Mesodermal cell (in vitro differentiated cells): Measurements from ENCODE around the gene PDE6B.

ENCODE experiments used
- H3K27ac ChIP-seq: 2 replicates; pipeline ENCODE4 v1.7.0; 2013; ENCODE audit warnings: mild to moderate bottlenecking, low read depth, low read length, moderate library complexity; ENCODE audit not compliant: severe bottlenecking
- H3K36me3 ChIP-seq: 2 replicates; pipeline ENCODE4 v1.7.1; 2013; ENCODE audit warnings: mild to moderate bottlenecking, low read length, moderate library complexity; ENCODE audit not compliant: control insufficient read depth, insufficient read depth
- H3K4me1 ChIP-seq: one replicate; pipeline ENCODE4 v1.7.1; 2013; ENCODE audit warnings: mild to moderate bottlenecking, low read length; ENCODE audit not compliant: insufficient read depth, control insufficient read depth, poor library complexity, severe bottlenecking
- H3K4me3 ChIP-seq: 2 replicates; pipeline ENCODE4 v1.7.0; 2013; ENCODE audit warnings: low read length, control low read depth, mild to moderate bottlenecking; ENCODE audit not compliant: insufficient read depth, poor library complexity, severe bottlenecking; ENCODE audit errors: extremely low read depth
- H3K9me3 ChIP-seq: 2 replicates; pipeline ENCODE4 v1.7.1; 2013; ENCODE audit warnings: mild to moderate bottlenecking, low read length, moderate library complexity; ENCODE audit not compliant: control insufficient read depth
- WGBS, 2 experiments: methylation state at CpG; one replicate each; pipeline ENCODE4 v1.1.5; 2013; ENCODE audit warnings: missing lambda C conversion rate in 2 of 2; ENCODE audit not compliant: insufficient coverage in 2 of 2; 5-methylcytosine and 5-hydroxymethylcytosine counted together

The PDE6B gene

GRCh38 chr4:714087-714486 is 88.7 kb downstream of the PDE6B start:
- Histone ChIP-seq H3K36me3 (peaks cover 60% of the 10 kb centered on the region), H3K4me3 (no peak overlapping the region), H3K27ac (no peak overlapping the region), H3K4me1 (no peaks in the 10 kb centered on the region), H3K9me3 (no peaks in the 10 kb centered on the region)
- 93 to 96% methylated on average over 18 of the region's 18 CpGs for WGBS, 2 experiments

GRCh38 chr4:717601-718320 is 92.4 kb downstream of the PDE6B start:
- no peaks in the 10 kb centered on the region for H3K4me1 ChIP-seq
- peaks cover 52% of the 10 kb centered on the region for H3K36me3 ChIP-seq
- 91 to 96% methylated on average over 27 to 28 of the region's 34 CpGs for WGBS, 2 experiments
- H3K9me3 ChIP-seq = no peaks in the 10 kb centered on the region
- no peak overlapping the region for H3K4me3 ChIP-seq
- H3K27ac ChIP-seq = no peak overlapping the region

GRCh38 chr4:718460-718859 is 93.1 kb downstream of the PDE6B start:
- H3K4me3 ChIP-seq = no peak overlapping the region
- no peak overlapping the region for H3K27ac ChIP-seq
- no peaks in the 10 kb centered on the region for H3K9me3 ChIP-seq
- H3K4me1 ChIP-seq = no peaks in the 10 kb centered on the region
- WGBS, 2 experiments = 95 to 98% methylated on average over 7 of the region's 8 CpGs
- H3K36me3 ChIP-seq = peaks cover 52% of the 10 kb centered on the region
